Ascending aorta (tissue), 2 donors: ENCODE data around the gene NUDCD2. TPM values are rescaled to one million over a fixed set of nuclear protein-coding genes. Genes with fewer than 3 reads are reported as not detected.
A peak's percentile ranks its signal among the peaks of the same experiment; 100 is the strongest.

Experiments used
- DNase-seq, 2 donors: peaks; one replicate each; pipeline ENCODE4 v3.0.0-alpha.2; 2019; ENCODE audit warnings: low spot score in 2 of 2
- H3K27ac ChIP-seq, 2 donors: fragments of 200-600 bp; sonication (generic); one replicate each; pipeline ENCODE4 v1.5.1; 2016 to 2017; ENCODE audit warnings: mild to moderate bottlenecking in 1 of 2
- H3K27me3 ChIP-seq: fragments of 200-600 bp; sonication (generic); one replicate; pipeline ENCODE4 v1.5.1; 2017
- H3K36me3 ChIP-seq, 2 donors: fragments of 200-600 bp; sonication (generic); one replicate each; pipeline ENCODE4 v1.5.1; 2016
- H3K4me1 ChIP-seq, 2 donors: fragments of 200-600 bp; sonication (generic); one replicate each; pipeline ENCODE4 v1.5.1; 2016 to 2017; ENCODE audit warnings: mild to moderate bottlenecking in 1 of 2
- H3K4me3 ChIP-seq, 2 donors: fragments of 200-600 bp; sonication (generic); one replicate each; pipeline ENCODE4 v1.5.1; 2016 to 2017; ENCODE audit warnings: mild to moderate bottlenecking in 1 of 2
- H3K9me3 ChIP-seq, 2 donors: fragments of 200-600 bp; sonication (generic); one replicate each; pipeline ENCODE4 v1.5.1; 2016
- CTCF ChIP-seq, 3 experiments: fragments of 200-600 bp in 2 of 3; fragments of 450-650 bp in 1 of 3; sonication (generic) in 2 of 3; IDR thresholded peaks; one replicate each; pipeline ENCODE4 v1.5.1; 2016 to 2019; ENCODE audit warnings: antibody characterized with exemption in 3 of 3, mild to moderate bottlenecking in 1 of 3, moderate library complexity in 1 of 3
- intact Hi-C: fragments of 100-400 bp; cut with DNase I; formaldehyde crosslinking; loops from one replicate; pipeline ENCODE4 v1.15.1; 2023
- total RNA-seq: library from RNA; depleted of rRNA; stranded (reverse); fragments of >200 nt; gene quantifications from one replicate; pipeline ENCODE4 v1.1.0, GENCODE V29; 2016

Gene NUDCD2
- total RNA-seq, 1 donor from 2014 or later = 4.6 TPM

- no peak overlapping the region for H3K4me3 ChIP-seq
- no peak for DNase-seq
- H3K36me3 ChIP-seq = peaks cover 41 to 75% of the 10 kb centered on the region in 2 donors
- H3K4me1 ChIP-seq = no peaks in the 10 kb centered on the region
- intact Hi-C loops = no loop called here
- H3K27me3 ChIP-seq = no peaks in the 10 kb centered on the region
- no peaks in the 10 kb centered on the region for H3K9me3 ChIP-seq
- no peak for TF ChIP-seq CTCF (IDR thresholded peaks at IDR 0.05)
- H3K27ac ChIP-seq = no peak overlapping the region
Observed at GRCh38 chr5:163447191-163447590, 12.7 kb downstream of the NUDCD2 start.

- intact Hi-C loops = no loop called here
- peaks cover 41 to 69% of the 10 kb centered on the region in 2 donors for H3K36me3 ChIP-seq
- H3K4me3 ChIP-seq = no peak overlapping the region
- no peaks in the 10 kb centered on the region for H3K4me1 ChIP-seq
- no peak overlapping the region for H3K27ac ChIP-seq
- DNase-seq = no peak
- TF ChIP-seq CTCF (IDR thresholded peaks at IDR 0.05) = no peak
- no peaks in the 10 kb centered on the region for H3K27me3 ChIP-seq
- no peaks in the 10 kb centered on the region for H3K9me3 ChIP-seq
Observed at GRCh38 chr5:163445345-163445744, 14.6 kb downstream of the NUDCD2 start.

- Histone ChIP-seq H3K27ac (no peak overlapping the region), H3K36me3 (peaks cover 41 to 62% of the 10 kb centered on the region in 2 donors), H3K4me1 (no peaks in the 10 kb centered on the region), H3K4me3 (no peak overlapping the region), H3K27me3 (no peaks in the 10 kb centered on the region), H3K9me3 (no peaks in the 10 kb centered on the region)
- no peak for DNase-seq
- intact Hi-C loops = no loop called here
- no peak for TF ChIP-seq CTCF (IDR thresholded peaks at IDR 0.05)
Observed at GRCh38 chr5:163444526-163444925, 15.4 kb downstream of the NUDCD2 start.

- no peak for TF ChIP-seq CTCF (IDR thresholded peaks at IDR 0.05)
- intact Hi-C loops = no loop called here
- no peaks in the 10 kb centered on the region for H3K27me3 ChIP-seq
- H3K36me3 ChIP-seq = peaks cover 28 to 36% of the 10 kb centered on the region in 2 donors
- H3K4me1 ChIP-seq = peaks cover 5 to 9% of the 10 kb centered on the region in 2 donors
- DNase-seq = no peak
- no peaks in the 10 kb centered on the region for H3K9me3 ChIP-seq
- H3K4me3 ChIP-seq = no peak overlapping the region
- H3K27ac ChIP-seq = no peak overlapping the region
Observed at GRCh38 chr5:163440954-163441353, 18.9 kb downstream of the NUDCD2 start.

- no peak for TF ChIP-seq CTCF (IDR thresholded peaks at IDR 0.05)
- no peak overlapping the region for H3K27ac ChIP-seq
- no peak for DNase-seq
- H3K36me3 ChIP-seq = peaks cover 14 to 21% of the 10 kb centered on the region in 2 donors
- intact Hi-C loops = no loop called here
- H3K4me3 ChIP-seq = peak overlapping the region in 1 of 2 donors; percentile 82
- H3K27me3 ChIP-seq = no peaks in the 10 kb centered on the region
- H3K4me1 ChIP-seq = peaks cover 5 to 9% of the 10 kb centered on the region in 2 donors
- H3K9me3 ChIP-seq = no peaks in the 10 kb centered on the region
Observed at GRCh38 chr5:163439092-163439425, 20.8 kb downstream of the NUDCD2 start.
